Transverse colon (tissue), 4 donors: Measurements from ENCODE around the gene SF3A1. TPM values are rescaled to one million over a fixed set of nuclear protein-coding genes. Genes with fewer than 3 reads are reported as not detected.
A peak's percentile ranks its signal among the peaks of the same experiment; 100 is the strongest.

Source experiments
- DNase-seq: peaks from one replicate; pipeline ENCODE4 v3.0.0-alpha.2; 2019
- H3K27ac ChIP-seq, 4 donors: fragments of 200-600 bp; sonication (generic); 2 replicates each; pipeline ENCODE4 v1.5.1; 2016 to 2018; ENCODE audit warnings: inconsistent platforms in 4 of 4
- H3K27me3 ChIP-seq: fragments of 200-600 bp; sonication (generic); 2 replicates; pipeline ENCODE4 v1.5.1; 2017; ENCODE audit warnings: inconsistent platforms
- H3K36me3 ChIP-seq, 4 donors: fragments of 200-600 bp; sonication (generic); 2 replicates each; pipeline ENCODE4 v1.5.1; 2017 to 2019; ENCODE audit warnings: inconsistent platforms in 4 of 4
- H3K4me1 ChIP-seq, 4 donors: fragments of 200-600 bp; sonication (generic); 2 replicates each; pipeline ENCODE4 v1.5.1; 2017 to 2020; ENCODE audit warnings: inconsistent platforms in 4 of 4
- H3K4me3 ChIP-seq, 4 donors: fragments of 200-600 bp; sonication (generic); 1 replicate in 1 of 4; 2 replicates in 3 of 4; pipeline versions ENCODE4 v1.5.1 to v1.6.1; 2017 to 2019; ENCODE audit warnings: inconsistent platforms in 4 of 4
- H3K9me3 ChIP-seq, 2 donors: fragments of 200-600 bp; sonication (generic); 2 replicates each; pipeline ENCODE4 v1.5.1; 2017 to 2019; ENCODE audit warnings: inconsistent platforms in 2 of 2
- CTCF ChIP-seq, 5 experiments: fragments of 200-600 bp in 3 of 5; fragments of 450-650 bp in 2 of 5; sonication (generic) in 3 of 5; IDR thresholded peaks; 1 replicate in 2 of 5; 2 replicates in 3 of 5; pipeline ENCODE4 v1.5.1; 2016 to 2017; ENCODE audit warnings: antibody characterized with exemption in 5 of 5, inconsistent platforms in 3 of 5, mild to moderate bottlenecking in 2 of 5, moderate library complexity in 1 of 5
- EP300 ChIP-seq: sonication (generic); formaldehyde crosslinking; IDR thresholded peaks from one replicate; pipeline ENCODE4 v1.6.1; 2017; ENCODE audit warnings: antibody characterized with exemption, low read depth
- POLR2A ChIP-seq: fragments of 450-650 bp; IDR thresholded peaks from one replicate; pipeline ENCODE4 v1.6.1; 2016; ENCODE audit warnings: antibody characterized with exemption, mild to moderate bottlenecking, moderate library complexity
- POLR2AphosphoS5 ChIP-seq, 3 donors: sonication (generic); formaldehyde crosslinking; IDR thresholded peaks; one replicate each; pipeline ENCODE4 v1.6.1; 2016; ENCODE audit warnings: antibody characterized with exemption in 3 of 3
- WGBS, 2 donors: methylation state at CpG; one replicate each; pipeline ENCODE4 v1.1.5; 2018; ENCODE audit warnings: low coverage in 1 of 2; 5-methylcytosine and 5-hydroxymethylcytosine counted together
- in situ Hi-C, 4 donors: fragments of 200-750 bp; cut with MboI; loops; one replicate each; pipeline versions ENCODE4 v1.15.0 to v1.15.1; 2017; ENCODE audit warnings: low sequenced_read_pairs in 3 of 4, low pct_ligation_motif_present in 1 of 4, low pct_unique_long_range_greater_than_20kb in 1 of 4
- intact Hi-C: fragments of 100-400 bp; cut with DNase I; formaldehyde crosslinking; loops from one replicate; pipeline ENCODE4 v1.15.1; 2023; ENCODE audit warnings: low total_unique reads
- total RNA-seq, 4 donors: library from RNA; depleted of rRNA; stranded (reverse); fragments of >200 nt; gene quantifications; one replicate each; pipeline ENCODE4 v1.1.0, GENCODE V29; 2016

The SF3A1 gene
- total RNA-seq, 4 donors from 2014 or later, result 73.2 to 664 (median 99.3) TPM

- WGBS, 2 donors, result 58% methylated on average over 6 of the region's 6 CpGs; no CpG with 5 or more reads in 1 of the 2 donors
- no peak for TF ChIP-seq POLR2AphosphoS5 (IDR thresholded peaks at IDR 0.05)
- no peak for TF ChIP-seq CTCF (IDR thresholded peaks at IDR 0.05)
- no peak for TF ChIP-seq POLR2A
- no peak for TF ChIP-seq EP300
- intact Hi-C loops (no loop called here), in situ Hi-C loops (no loop called here)
- Histone ChIP-seq H3K36me3 (no peaks in the 10 kb centered on the region), H3K9me3 (no peaks in the 10 kb centered on the region), H3K4me1 (peaks cover 61 to 97% (median 80%) of the 10 kb centered on the region in 4 donors), H3K27me3 (no peaks in the 10 kb centered on the region), H3K27ac (peak overlapping the region; percentile 86 to 90 (median 88)), H3K4me3 (no peak overlapping the region)
- DNase-seq, result no peak
Measured at GRCh38 chr22:30312053-30312452, 44.6 kb downstream of the SF3A1 start.

- TF ChIP-seq POLR2A, result peak; percentile 2
- TF ChIP-seq POLR2AphosphoS5 (IDR thresholded peaks at IDR 0.05), result peak; percentile 54 to 76 (median 70)
- TF ChIP-seq EP300, result no peak
- peak; percentile 80 for DNase-seq
- intact Hi-C loops (no loop called here), in situ Hi-C loops (no loop called here)
- 51 to 63% methylated on average over 3 to 8 of the region's 8 CpGs for WGBS, 2 donors
- peaks cover 68 to 97% (median 86%) of the 10 kb centered on the region in 4 donors for H3K4me1 ChIP-seq
- H3K36me3 ChIP-seq, result no peaks in the 10 kb centered on the region
- H3K27ac ChIP-seq, result peak overlapping the region; percentile 86 to 90 (median 88)
- H3K9me3 ChIP-seq, result no peaks in the 10 kb centered on the region
- H3K27me3 ChIP-seq, result no peaks in the 10 kb centered on the region
- no peak overlapping the region for H3K4me3 ChIP-seq
Measured at GRCh38 chr22:30310881-30311771, 45.6 kb downstream of the SF3A1 start.

- H3K27me3 ChIP-seq, result no peaks in the 10 kb centered on the region
Measured at GRCh38 chr22:30309951-30310741, 46.5 kb downstream of the SF3A1 start.

More at GRCh38 chr22:30309951-30310741, 46.5 kb downstream of the SF3A1 start:
- H3K27ac ChIP-seq, result peak overlapping the region; percentile 86 to 90 (median 88)
- intact Hi-C loops (no loop called here), in situ Hi-C loops (no loop called here)
- WGBS, 2 donors, result 20 to 41% methylated on average over 2 to 7 of the region's 7 CpGs
- peak; percentile 61 to 83 (median 71) for TF ChIP-seq POLR2AphosphoS5 (IDR thresholded peaks at IDR 0.05)
- peak; percentile 55 for TF ChIP-seq EP300
- TF ChIP-seq CTCF (IDR thresholded peaks at IDR 0.05), result no peak
- peak; percentile 11 for TF ChIP-seq POLR2A
- H3K9me3 ChIP-seq, result no peaks in the 10 kb centered on the region
- peak; percentile 74 for DNase-seq
- H3K36me3 ChIP-seq, result no peaks in the 10 kb centered on the region
- peaks cover 75 to 97% (median 91%) of the 10 kb centered on the region in 4 donors for H3K4me1 ChIP-seq
- H3K4me3 ChIP-seq, result no peak overlapping the region
